CD14-positive monocyte (primary cell): Measurements from ENCODE around the gene CAMSAP2. TPM values are rescaled to one million over a fixed set of nuclear protein-coding genes. Genes with fewer than 3 reads are reported as not detected.

ENCODE experiments used
- DNase-seq, 3 donors: peaks; one replicate each; pipeline ENCODE4 v3.0.0-alpha.2; 2011 to 2022
- H2AFZ ChIP-seq: 2 replicates; pipeline ENCODE4 v1.6.0; 2012; ENCODE audit warnings: mild to moderate bottlenecking, low read depth, low read length, inconsistent platforms; ENCODE audit not compliant: insufficient read depth, poor library complexity, severe bottlenecking
- H3K27ac ChIP-seq, 2 donors: 1 replicate in 1 of 2; 2 replicates in 1 of 2; pipeline ENCODE4 v1.5.1; 2012 to 2013; ENCODE audit warnings: low read length in 2 of 2, control low read depth in 1 of 2, inconsistent platforms in 1 of 2, low read depth in 1 of 2, mild to moderate bottlenecking in 1 of 2
- H3K27me3 ChIP-seq, 2 donors: one replicate each; pipeline versions ENCODE4 v1.6.0 to v1.6.1; 2011 to 2013; ENCODE audit warnings: low read length in 2 of 2; ENCODE audit not compliant: control insufficient read depth in 2 of 2, insufficient read depth in 2 of 2
- H3K36me3 ChIP-seq, 2 donors: replicated peaks in 1 of 2; 1 replicate in 1 of 2; 2 replicates in 1 of 2; pipeline versions ENCODE4 v1.5.1 to v1.6.1; 2012 to 2013; ENCODE audit warnings: low read length in 2 of 2, control low read depth in 1 of 2, inconsistent platforms in 1 of 2, mild to moderate bottlenecking in 1 of 2; ENCODE audit not compliant: insufficient read depth in 2 of 2, control insufficient read depth in 1 of 2
- H3K4me1 ChIP-seq, 2 donors: 1 replicate in 1 of 2; 2 replicates in 1 of 2; pipeline versions ENCODE4 v1.5.1 to v1.6.1; 2012 to 2013; ENCODE audit warnings: low read length in 2 of 2, control low read depth in 1 of 2, inconsistent platforms in 1 of 2, mild to moderate bottlenecking in 1 of 2, moderate library complexity in 1 of 2; ENCODE audit not compliant: insufficient read depth in 2 of 2, control insufficient read depth in 1 of 2
- H3K4me2 ChIP-seq: replicated peaks from 2 replicates; pipeline ENCODE3; 2012; ENCODE audit warnings: low read length, moderate library complexity, mild to moderate bottlenecking; ENCODE audit not compliant: poor library complexity, severe bottlenecking; ENCODE audit errors: extremely low read depth
- H3K4me3 ChIP-seq, 3 experiments: fragments of 200-600 bp in 1 of 3; sonication (generic) in 1 of 3; replicated peaks in 1 of 3; 1 replicate in 2 of 3; 2 replicates in 1 of 3; pipeline ENCODE4 v1.5.1; 2011 to 2013; ENCODE audit warnings: low read length in 3 of 3, mild to moderate bottlenecking in 3 of 3, control low read depth in 2 of 3, low read depth in 2 of 3, inconsistent platforms in 1 of 3, moderate library complexity in 1 of 3
- H3K79me2 ChIP-seq: 2 replicates; pipeline ENCODE4 v1.6.0; 2012; ENCODE audit warnings: mild to moderate bottlenecking, control low read depth, inconsistent platforms, low read length, moderate library complexity; ENCODE audit not compliant: insufficient read depth
- H3K9ac ChIP-seq: 2 replicates; pipeline ENCODE4 v1.6.0; 2017; ENCODE audit warnings: low read length, mild to moderate bottlenecking; ENCODE audit not compliant: insufficient read depth, poor library complexity, severe bottlenecking
- H3K9me3 ChIP-seq, 2 donors: replicated peaks in 1 of 2; 1 replicate in 1 of 2; 2 replicates in 1 of 2; pipeline versions ENCODE4 v1.5.1 to v1.6.1; 2012 to 2013; ENCODE audit warnings: low read length in 2 of 2, control low read depth in 1 of 2; ENCODE audit not compliant: control insufficient read depth in 1 of 2, insufficient read depth in 1 of 2
- H4K20me1 ChIP-seq: 2 replicates; pipeline ENCODE4 v1.6.0; 2012; ENCODE audit warnings: mild to moderate bottlenecking, low read length, control low read depth, moderate library complexity; ENCODE audit not compliant: insufficient read depth
- H3K27ac Mint-ChIP-seq, 7 donors: one replicate each; pipeline ENCODE4 v1.8.0; 2020; ENCODE audit warnings: mild to moderate bottlenecking in 7 of 7, mixed read lengths in 7 of 7, moderate library complexity in 6 of 7, inconsistent platforms in 2 of 7
- H3K27me3 Mint-ChIP-seq, 3 donors: one replicate each; pipeline ENCODE4 v1.8.0; 2021 to 2022; ENCODE audit warnings: low read depth in 3 of 3, mild to moderate bottlenecking in 3 of 3, mixed read lengths in 3 of 3, moderate library complexity in 3 of 3, inconsistent platforms in 1 of 3
- H3K36me3 Mint-ChIP-seq, 2 donors: one replicate each; pipeline ENCODE4 v1.8.0; 2020; ENCODE audit warnings: mixed read lengths in 2 of 2, inconsistent platforms in 1 of 2, mild to moderate bottlenecking in 1 of 2
- H3K4me1 Mint-ChIP-seq: one replicate; pipeline ENCODE4 v1.8.0; 2020; ENCODE audit warnings: mild to moderate bottlenecking, mixed read lengths
- H3K4me3 Mint-ChIP-seq, 2 donors: one replicate each; pipeline ENCODE4 v1.8.0; 2020; ENCODE audit warnings: mild to moderate bottlenecking in 2 of 2, mixed read lengths in 2 of 2, moderate library complexity in 1 of 2
- H3K9me3 Mint-ChIP-seq, 7 donors: one replicate each; pipeline ENCODE4 v1.8.0; 2020 to 2022; ENCODE audit warnings: mixed read lengths in 7 of 7, mild to moderate bottlenecking in 6 of 7, moderate library complexity in 6 of 7, inconsistent platforms in 2 of 7
- WGBS: methylation state at CpG from one replicate; pipeline ENCODE4 v1.1.5; 2013; ENCODE audit warnings: missing lambda C conversion rate; ENCODE audit not compliant: insufficient coverage; 5-methylcytosine and 5-hydroxymethylcytosine counted together
- intact Hi-C, 2 donors: fragments of 100-400 bp; cut with micrococcal nuclease; formaldehyde crosslinking; loops; one replicate each; pipeline versions ENCODE4 v1.15.0 to v1.15.1; 2023
- polyA plus RNA-seq, 3 donors: library from polyadenylated mRNA; depleted of rRNA in 1 of 3; unstranded in 2 of 3; stranded (reverse) in 1 of 3; fragments of 300-500 nt in 2 of 3; fragments of >200 nt in 1 of 3; fragmentation: Illumina TruSeq in 2 of 3; gene quantifications; 1 replicate in 2 of 3; 2 replicates in 1 of 3; pipeline ENCODE4 v1.2.3, GENCODE V29; 2012 to 2021
- TF ChIP-seq, protein P1 (sequence below): fragments of 200-600 bp; IDR thresholded peaks from one replicate; pipeline ENCODE4 v1.8.0; 2022; ENCODE audit warnings: antibody characterized with exemption, mild to moderate bottlenecking

The CAMSAP2 gene
- polyA plus RNA-seq, 3 donors, result 0.89 to 1.3 (median 0.90) TPM

DNA sequence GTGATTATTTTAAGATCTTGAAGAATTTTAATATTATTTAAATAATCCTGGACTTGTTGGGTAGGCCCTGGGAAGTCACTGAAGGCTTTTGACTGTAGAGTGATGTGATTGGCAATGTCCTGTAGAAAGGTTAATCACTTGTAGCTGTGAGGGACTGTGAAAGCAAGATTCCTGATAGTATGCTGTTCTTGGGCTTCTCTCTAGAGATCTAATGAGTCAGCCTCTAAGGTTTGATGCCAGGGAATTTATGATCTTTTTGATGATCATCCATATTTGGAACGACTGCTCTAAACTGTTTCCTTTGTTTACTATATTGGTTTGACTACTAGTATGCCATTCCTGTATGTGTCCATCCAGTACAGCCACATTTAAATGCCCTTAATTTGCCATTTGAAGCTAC, 56.5 kb downstream of the CAMSAP2 start:
- DNase-seq, result no peak
- WGBS, result no CpG with 5 or more reads among the region's 1 CpG
- Histone ChIP-seq H3K27ac (no peak overlapping the region), H4K20me1 (no peaks in the 10 kb centered on the region), H3K4me3 (no peak overlapping the region), H2AFZ (no peak overlapping the region), H3K4me1 (no peaks in the 10 kb centered on the region), H3K36me3 (no peaks in the 10 kb centered on the region), H3K79me2 (no peaks in the 10 kb centered on the region), H3K9me3 (no peaks in the 10 kb centered on the region), H3K27me3 (no peaks in the 10 kb centered on the region), H3K4me2 (no peak overlapping the region), H3K9ac (no peak overlapping the region)
- no peak overlapping the region for H3K27ac Mint-ChIP-seq
- H3K9me3 Mint-ChIP-seq, result peaks cover 0 to 5% (median 3%) of the 10 kb centered on the region in 7 donors
- TF ChIP-seq, protein P1, sequence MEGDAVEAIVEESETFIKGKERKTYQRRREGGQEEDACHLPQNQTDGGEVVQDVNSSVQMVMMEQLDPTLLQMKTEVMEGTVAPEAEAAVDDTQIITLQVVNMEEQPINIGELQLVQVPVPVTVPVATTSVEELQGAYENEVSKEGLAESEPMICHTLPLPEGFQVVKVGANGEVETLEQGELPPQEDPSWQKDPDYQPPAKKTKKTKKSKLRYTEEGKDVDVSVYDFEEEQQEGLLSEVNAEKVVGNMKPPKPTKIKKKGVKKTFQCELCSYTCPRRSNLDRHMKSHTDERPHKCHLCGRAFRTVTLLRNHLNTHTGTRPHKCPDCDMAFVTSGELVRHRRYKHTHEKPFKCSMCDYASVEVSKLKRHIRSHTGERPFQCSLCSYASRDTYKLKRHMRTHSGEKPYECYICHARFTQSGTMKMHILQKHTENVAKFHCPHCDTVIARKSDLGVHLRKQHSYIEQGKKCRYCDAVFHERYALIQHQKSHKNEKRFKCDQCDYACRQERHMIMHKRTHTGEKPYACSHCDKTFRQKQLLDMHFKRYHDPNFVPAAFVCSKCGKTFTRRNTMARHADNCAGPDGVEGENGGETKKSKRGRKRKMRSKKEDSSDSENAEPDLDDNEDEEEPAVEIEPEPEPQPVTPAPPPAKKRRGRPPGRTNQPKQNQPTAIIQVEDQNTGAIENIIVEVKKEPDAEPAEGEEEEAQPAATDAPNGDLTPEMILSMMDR, result no peak
- H3K4me1 Mint-ChIP-seq, result no peaks in the 10 kb centered on the region
- H3K4me3 Mint-ChIP-seq, result no peak overlapping the region
- peaks cover 0 to 2% (median 0%) of the 10 kb centered on the region in 3 donors for H3K27me3 Mint-ChIP-seq
- H3K36me3 Mint-ChIP-seq, result no peaks in the 10 kb centered on the region
- intact Hi-C loops, result no loop called here

DNA sequence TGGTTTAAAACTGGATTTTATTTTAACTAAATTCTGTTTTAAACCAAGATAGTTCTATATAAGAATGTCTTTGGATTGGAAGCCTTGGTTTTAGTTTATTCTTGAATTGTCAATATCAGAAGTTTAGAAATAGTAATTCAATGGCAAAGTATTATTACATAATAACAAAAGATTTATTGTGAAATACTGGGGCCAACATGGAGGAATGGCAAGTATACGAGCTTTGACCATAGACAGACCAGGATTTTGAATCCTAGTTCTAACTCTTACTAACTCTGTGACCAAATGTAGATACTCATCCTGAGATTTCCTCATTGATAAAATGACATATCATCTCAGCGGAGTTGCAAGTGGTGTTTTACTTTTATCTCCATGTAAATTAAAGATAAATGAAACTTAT, 63.3 kb downstream of the CAMSAP2 start:
- H3K9ac ChIP-seq, result no peak overlapping the region
- no peak overlapping the region for H3K27ac Mint-ChIP-seq
- no peaks in the 10 kb centered on the region for H3K9me3 Mint-ChIP-seq
- H3K36me3 ChIP-seq, result no peaks in the 10 kb centered on the region
- H3K4me1 Mint-ChIP-seq, result peaks cover 2% of the 10 kb centered on the region
- H3K4me2 ChIP-seq, result no peak overlapping the region
- H3K79me2 ChIP-seq, result no peaks in the 10 kb centered on the region
- H3K27ac ChIP-seq, result no peak overlapping the region
- H3K27me3 Mint-ChIP-seq, result peaks cover 0 to 2% (median 0%) of the 10 kb centered on the region in 3 donors
- intact Hi-C loops, result loop anchor here (2.0 to 10.0 kb wide), 3 partner anchors 180 to 237 kb away; partner anchors contain the start of gene KIF14 (in 2 of the 2)
- DNase-seq, result no peak
- H3K4me1 ChIP-seq, result no peaks in the 10 kb centered on the region
- no peaks in the 10 kb centered on the region for H3K9me3 ChIP-seq
- no peaks in the 10 kb centered on the region for H4K20me1 ChIP-seq
- H3K27me3 ChIP-seq, result no peaks in the 10 kb centered on the region
- TF ChIP-seq, protein P1, result no peak
- H3K4me3 ChIP-seq, result no peak overlapping the region
- H2AFZ ChIP-seq, result no peak overlapping the region
- H3K4me3 Mint-ChIP-seq, result no peak overlapping the region
- WGBS, result no CpG with 5 or more reads among the region's 2 CpGs
- H3K36me3 Mint-ChIP-seq, result no peaks in the 10 kb centered on the region
